WERI-Rb-1 (cell line): ENCODE results near the gene PHLDA2.

Experiments
- DNase-seq: peaks from one replicate; pipeline ENCODE4 v3.0.0-alpha.2; 2020
- H3K27ac ChIP-seq: fragments of 250-450 bp; sonication (Bioruptor Pico); 2 replicates; pipeline ENCODE4 v1.5.1; 2020; ENCODE audit warnings: mild to moderate bottlenecking, moderate library complexity
- H3K27me3 ChIP-seq: fragments of 250-450 bp; sonication (Bioruptor Pico); 2 replicates; pipeline ENCODE4 v1.5.1; 2021; ENCODE audit warnings: mild to moderate bottlenecking, low read depth, moderate library complexity; ENCODE audit not compliant: insufficient read depth, severe bottlenecking
- H3K36me3 ChIP-seq: fragments of 250-450 bp; sonication (Bioruptor Pico); 2 replicates; pipeline ENCODE4 v1.5.1; 2020; ENCODE audit warnings: mild to moderate bottlenecking, moderate library complexity
- H3K4me3 ChIP-seq: 2 replicates; pipeline ENCODE4 v1.5.1; 2011; ENCODE audit warnings: low read depth, mild to moderate bottlenecking, control low read depth, low read length
- H3K9me3 ChIP-seq: fragments of 250-450 bp; sonication (Bioruptor Pico); 2 replicates; pipeline ENCODE4 v1.5.1; 2021; ENCODE audit warnings: mild to moderate bottlenecking, moderate library complexity; ENCODE audit not compliant: severe bottlenecking
- TF ChIP-seq, protein P1 (sequence below): IDR thresholded peaks from 2 replicates; pipeline ENCODE4 v1.5.1; 2011; ENCODE audit warnings: low read depth, mild to moderate bottlenecking, control low read depth, inconsistent platforms, low read length

PHLDA2 gene

DNA sequence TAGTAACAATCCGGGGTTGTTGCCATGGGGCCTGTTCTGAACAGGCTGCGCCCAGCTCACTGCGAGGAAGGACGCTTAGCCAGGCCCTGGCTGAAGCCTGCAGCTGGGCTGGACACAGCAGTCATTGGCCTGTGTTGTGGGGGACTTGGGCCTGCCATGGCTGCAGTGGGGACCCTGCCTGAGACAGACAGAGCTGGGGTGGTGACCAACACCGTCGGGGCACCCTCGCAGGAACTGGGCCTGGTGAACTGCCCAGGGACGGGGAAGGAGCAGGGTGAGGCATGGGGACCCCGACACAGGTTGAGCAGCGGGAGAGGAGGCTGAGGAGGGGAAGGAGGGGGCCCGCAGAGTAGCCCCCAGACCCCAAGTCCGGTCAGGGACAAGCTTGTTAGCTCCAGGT lies 8.9 kb downstream of the PHLDA2 start:
- TF ChIP-seq, protein P1, sequence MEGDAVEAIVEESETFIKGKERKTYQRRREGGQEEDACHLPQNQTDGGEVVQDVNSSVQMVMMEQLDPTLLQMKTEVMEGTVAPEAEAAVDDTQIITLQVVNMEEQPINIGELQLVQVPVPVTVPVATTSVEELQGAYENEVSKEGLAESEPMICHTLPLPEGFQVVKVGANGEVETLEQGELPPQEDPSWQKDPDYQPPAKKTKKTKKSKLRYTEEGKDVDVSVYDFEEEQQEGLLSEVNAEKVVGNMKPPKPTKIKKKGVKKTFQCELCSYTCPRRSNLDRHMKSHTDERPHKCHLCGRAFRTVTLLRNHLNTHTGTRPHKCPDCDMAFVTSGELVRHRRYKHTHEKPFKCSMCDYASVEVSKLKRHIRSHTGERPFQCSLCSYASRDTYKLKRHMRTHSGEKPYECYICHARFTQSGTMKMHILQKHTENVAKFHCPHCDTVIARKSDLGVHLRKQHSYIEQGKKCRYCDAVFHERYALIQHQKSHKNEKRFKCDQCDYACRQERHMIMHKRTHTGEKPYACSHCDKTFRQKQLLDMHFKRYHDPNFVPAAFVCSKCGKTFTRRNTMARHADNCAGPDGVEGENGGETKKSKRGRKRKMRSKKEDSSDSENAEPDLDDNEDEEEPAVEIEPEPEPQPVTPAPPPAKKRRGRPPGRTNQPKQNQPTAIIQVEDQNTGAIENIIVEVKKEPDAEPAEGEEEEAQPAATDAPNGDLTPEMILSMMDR: no peak
- no peaks in the 10 kb centered on the region for H3K36me3 ChIP-seq
- H3K9me3 ChIP-seq: no peaks in the 10 kb centered on the region
- no peak for DNase-seq
- H3K4me3 ChIP-seq: no peak overlapping the region
- H3K27ac ChIP-seq: no peak overlapping the region
- H3K27me3 ChIP-seq: no peaks in the 10 kb centered on the region

DNA sequence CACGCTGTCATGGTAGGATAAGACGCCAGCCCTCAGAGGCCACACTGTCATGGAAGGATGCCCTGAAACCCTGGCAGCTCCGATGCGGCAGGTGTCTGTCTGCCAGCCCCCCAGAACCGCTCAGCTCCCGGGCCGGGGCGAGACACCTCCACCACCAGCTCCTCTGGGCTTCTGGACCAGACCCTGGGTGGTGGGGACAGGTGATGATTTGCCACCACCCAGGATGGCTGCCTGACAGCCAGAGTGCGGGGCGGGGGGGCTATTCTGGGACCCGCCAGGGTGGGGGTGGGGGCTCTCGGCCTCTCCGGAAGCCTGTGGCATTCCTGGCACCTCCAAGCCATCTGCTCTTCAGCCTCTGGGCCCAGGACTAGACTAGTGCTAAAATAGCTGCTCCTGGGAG lies 9.4 kb downstream of the PHLDA2 start:
- H3K4me3 ChIP-seq: no peak overlapping the region
- TF ChIP-seq, protein P1: no peak
- no peak overlapping the region for H3K27ac ChIP-seq
- H3K36me3 ChIP-seq: no peaks in the 10 kb centered on the region
- no peak for DNase-seq
- no peaks in the 10 kb centered on the region for H3K27me3 ChIP-seq
- no peaks in the 10 kb centered on the region for H3K9me3 ChIP-seq

DNA sequence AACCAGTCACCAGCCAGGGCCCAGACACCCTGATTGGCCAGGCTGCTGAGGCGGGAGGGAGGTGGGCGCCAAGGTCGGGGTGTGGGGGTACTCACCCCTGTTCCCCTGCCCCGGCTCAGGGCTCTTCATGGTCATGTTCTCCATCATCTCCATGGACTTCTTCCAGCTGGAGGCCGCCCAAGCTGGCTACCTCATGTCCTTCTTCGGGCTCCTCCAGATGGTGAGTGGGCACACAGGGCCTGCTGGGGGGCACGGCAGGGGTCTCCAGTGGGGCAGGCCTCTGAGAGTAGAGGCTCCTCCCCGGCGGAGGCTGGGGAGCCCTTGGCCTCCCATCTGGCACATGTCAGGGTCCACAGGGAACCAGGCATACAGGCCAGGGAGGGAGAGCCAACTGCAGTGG lies 10.0 kb downstream of the PHLDA2 start:
- H3K9me3 ChIP-seq: no peaks in the 10 kb centered on the region
- TF ChIP-seq, protein P1: no peak
- no peaks in the 10 kb centered on the region for H3K27me3 ChIP-seq
- no peaks in the 10 kb centered on the region for H3K36me3 ChIP-seq
- H3K27ac ChIP-seq: no peak overlapping the region
- no peak overlapping the region for H3K4me3 ChIP-seq
- no peak for DNase-seq

DNA sequence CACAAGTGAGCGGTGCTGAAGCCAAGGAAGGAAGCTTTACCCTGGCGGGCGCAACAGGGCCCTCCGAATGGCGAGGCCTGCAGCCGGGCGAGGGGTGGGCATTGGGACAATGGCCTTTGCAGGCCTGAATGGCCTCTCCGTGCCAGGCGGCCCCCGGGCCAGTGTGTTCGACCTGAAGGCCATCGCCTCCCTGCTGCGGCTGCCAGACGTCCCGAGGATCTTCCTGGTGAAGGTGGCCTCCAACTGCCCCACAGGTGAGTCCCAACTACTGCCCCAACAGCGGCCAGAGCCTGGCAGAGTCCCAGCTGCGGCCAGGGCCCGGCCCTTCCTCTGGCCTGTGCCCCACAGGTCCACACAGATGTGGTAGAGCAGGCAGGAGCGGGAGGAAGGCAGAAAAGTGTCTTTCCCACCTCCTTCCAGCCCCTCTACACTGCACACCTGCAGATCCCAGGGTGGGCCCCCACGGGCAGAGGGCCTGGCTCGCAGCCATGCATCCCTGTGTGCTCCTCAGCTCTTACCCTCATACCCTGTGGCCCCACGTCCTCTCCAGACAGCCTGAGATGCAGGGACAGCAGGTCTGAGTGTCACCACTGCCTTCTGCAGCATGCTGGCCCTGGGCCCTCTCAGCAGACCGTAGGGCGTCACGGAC lies 11.3 kb downstream of the PHLDA2 start:
- Histone ChIP-seq H3K4me3 (no peak overlapping the region), H3K27ac (no peak overlapping the region)

DNA sequence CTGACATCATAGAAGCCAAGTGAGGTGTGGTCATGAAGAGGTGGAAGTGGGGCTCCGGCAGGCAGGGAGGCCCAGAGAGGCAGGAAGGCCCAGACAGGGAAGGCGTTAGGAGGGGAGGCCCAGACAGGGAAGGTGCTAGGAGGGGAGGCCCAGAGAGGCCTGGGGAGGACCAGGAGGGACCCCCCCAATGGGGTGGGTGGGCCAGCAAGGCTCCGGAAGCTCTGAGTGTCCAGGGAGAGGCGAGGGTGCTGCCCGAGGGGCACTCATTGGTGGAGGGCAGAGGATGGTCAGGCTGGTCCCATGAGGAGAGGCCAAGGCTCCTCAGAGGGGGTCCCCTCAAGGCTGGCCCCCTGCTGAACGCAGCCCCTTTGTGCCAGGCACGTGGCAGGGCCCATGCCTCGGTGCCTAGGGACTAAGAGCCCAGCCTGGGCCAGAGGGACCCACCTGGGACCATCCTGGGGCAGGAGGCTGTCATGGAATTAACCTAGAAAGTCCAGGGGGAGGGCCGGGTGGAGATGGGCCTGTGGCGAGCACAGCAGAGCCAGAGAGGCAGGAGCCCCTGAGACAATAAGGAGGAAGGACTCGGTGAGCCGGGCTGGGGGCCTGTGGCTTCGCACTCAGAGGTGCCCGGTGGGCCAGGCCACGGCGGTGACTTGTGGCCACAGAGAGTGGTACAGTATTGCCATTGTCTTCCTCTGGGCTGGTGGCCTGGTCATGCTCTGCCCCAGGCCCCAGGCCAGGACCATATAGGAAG lies 12.2 kb downstream of the PHLDA2 start:
- TF ChIP-seq, protein P1: no peak
- no peak overlapping the region for H3K27ac ChIP-seq

More for the DNA sequence above, 11.3 kb downstream of the PHLDA2 start:
- Histone ChIP-seq H3K27me3 (no peaks in the 10 kb centered on the region), H3K9me3 (no peaks in the 10 kb centered on the region), H3K36me3 (no peaks in the 10 kb centered on the region)
- DNase-seq: no peak
- TF ChIP-seq, protein P1: no peak

More for the DNA sequence above, 12.2 kb downstream of the PHLDA2 start:
- H3K27me3 ChIP-seq: no peaks in the 10 kb centered on the region
- DNase-seq: no peak
- no peak overlapping the region for H3K4me3 ChIP-seq
- no peaks in the 10 kb centered on the region for H3K9me3 ChIP-seq
- no peaks in the 10 kb centered on the region for H3K36me3 ChIP-seq
